Neutrophil (primary cell): ENCODE data around the gene MUC2.

Experiments used
- H3K27ac ChIP-seq: fragments of 200-600 bp; sonication (generic); 2 replicates; pipeline ENCODE4 v1.5.1; 2016; ENCODE audit warnings: mild to moderate bottlenecking, moderate library complexity
- H3K27me3 ChIP-seq: fragments of 200-600 bp; sonication (generic); 2 replicates; pipeline ENCODE4 v1.6.0; 2016; ENCODE audit warnings: mild to moderate bottlenecking
- H3K36me3 ChIP-seq: fragments of 200-600 bp; sonication (generic); 2 replicates; pipeline ENCODE4 v1.5.1; 2017
- H3K4me1 ChIP-seq, 2 experiments: fragments of 200-600 bp in 1 of 2; sonication (generic) in 1 of 2; 1 replicate in 1 of 2; 2 replicates in 1 of 2; pipeline versions ENCODE4 v1.5.1 to v1.6.1; 2013 to 2016; ENCODE audit warnings: low read depth in 1 of 2, low read length in 1 of 2, mild to moderate bottlenecking in 1 of 2, moderate library complexity in 1 of 2; ENCODE audit not compliant: control insufficient read depth in 1 of 2, insufficient read depth in 1 of 2
- H3K4me3 ChIP-seq, 2 experiments: fragments of 200-600 bp in 1 of 2; sonication (generic) in 1 of 2; 1 replicate in 1 of 2; 2 replicates in 1 of 2; pipeline ENCODE4 v1.5.1; 2013 to 2016; ENCODE audit warnings: low read depth in 1 of 2, low read length in 1 of 2, mild to moderate bottlenecking in 1 of 2, moderate library complexity in 1 of 2
- H3K9me3 ChIP-seq: fragments of 200-600 bp; sonication (generic); 2 replicates; pipeline ENCODE4 v1.5.1; 2016
- CTCF ChIP-seq: fragments of 200-600 bp; sonication (generic); IDR thresholded peaks from 2 replicates; pipeline ENCODE4 v1.5.1; 2016; ENCODE audit warnings: antibody characterized with exemption

The MUC2 gene

DNA sequence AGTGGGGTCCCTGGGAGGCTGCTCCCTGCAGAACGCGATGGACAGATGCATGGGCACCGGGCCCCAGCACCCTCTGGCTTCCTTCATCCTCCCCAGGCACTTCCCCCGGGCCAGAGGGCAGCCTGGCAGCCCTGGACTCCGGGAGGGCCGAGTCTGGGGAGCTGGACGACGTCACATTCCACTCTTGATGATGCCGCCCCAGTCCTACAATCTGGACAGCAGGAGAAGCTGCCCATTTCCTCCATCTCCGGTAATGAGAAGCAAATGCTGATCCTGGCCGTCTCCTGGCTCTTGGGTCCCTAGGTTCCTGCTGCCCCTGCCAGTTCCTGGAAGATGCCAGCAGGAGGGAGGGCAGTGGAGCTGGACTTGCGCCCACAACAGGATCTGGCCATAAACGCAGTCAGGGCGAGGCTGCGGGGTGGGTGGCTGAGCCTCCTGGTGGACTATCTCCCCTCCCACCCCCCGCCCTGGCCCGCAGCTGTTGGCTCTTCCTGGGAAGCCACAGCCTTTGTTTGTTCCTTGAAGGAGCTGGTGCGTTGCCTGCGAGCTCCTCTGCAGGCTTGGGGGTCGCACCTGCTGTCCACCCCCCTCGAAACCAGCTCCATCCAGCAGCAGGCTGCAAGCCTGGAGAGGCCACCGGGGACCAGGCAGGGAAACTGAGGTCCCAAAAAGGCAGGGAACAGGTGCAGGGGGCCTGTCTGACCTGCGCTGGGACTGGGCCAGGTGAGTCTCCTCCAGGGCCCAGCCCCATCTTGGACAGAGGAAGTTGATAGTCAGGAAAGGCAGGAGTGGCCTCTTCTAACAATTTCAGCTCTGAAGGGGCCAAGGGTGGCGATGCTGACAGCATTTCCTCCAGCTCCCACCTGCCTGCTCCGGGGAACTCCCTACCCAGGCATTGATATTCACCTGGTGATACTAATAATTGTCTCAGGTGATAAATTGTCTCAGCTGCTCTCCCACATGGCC, 20.2 kb upstream of the MUC2 start:
- peaks cover 3% of the 10 kb centered on the region for H3K27me3 ChIP-seq
- H3K9me3 ChIP-seq: no peaks in the 10 kb centered on the region
- H3K36me3 ChIP-seq: no peaks in the 10 kb centered on the region
- no peak for TF ChIP-seq CTCF
- H3K4me3 ChIP-seq: no peak overlapping the region
- peaks cover 4 to 16% of the 10 kb centered on the region in 2 experiments for H3K4me1 ChIP-seq
- no peak overlapping the region for H3K27ac ChIP-seq

DNA sequence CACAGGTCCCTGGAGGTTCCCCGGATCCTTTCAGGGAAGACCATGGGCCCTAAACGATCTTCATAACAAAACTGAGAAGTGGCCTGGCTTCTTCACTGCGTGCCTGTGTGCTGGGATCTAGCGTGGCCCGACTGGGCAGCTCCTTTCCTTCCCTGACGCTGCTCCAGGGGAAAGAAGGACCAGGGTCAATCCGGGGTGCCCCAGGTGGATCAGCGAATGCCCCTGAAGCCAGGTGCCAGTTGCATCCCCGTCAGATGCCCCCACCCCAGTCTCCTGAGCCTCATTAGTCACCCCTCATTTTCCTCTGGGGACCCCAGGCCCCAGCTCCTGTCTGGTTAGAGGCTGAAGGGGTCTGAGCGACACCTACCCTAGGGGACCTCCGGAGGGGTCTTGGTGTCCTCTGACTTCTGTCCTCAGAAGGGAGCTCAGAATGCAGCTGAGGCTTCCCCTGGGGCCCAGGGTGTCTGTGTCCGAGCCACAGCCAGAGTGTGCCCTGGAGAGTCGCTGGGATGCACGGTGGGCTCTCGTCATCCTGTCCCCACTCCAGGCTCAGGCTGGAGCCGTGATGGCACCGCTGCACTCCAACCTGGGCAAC, 19.5 kb upstream of the MUC2 start:
- TF ChIP-seq CTCF: no peak
- H3K4me1 ChIP-seq: peaks cover 0 to 8% of the 10 kb centered on the region in 2 experiments
- H3K27ac ChIP-seq: no peak overlapping the region
- no peaks in the 10 kb centered on the region for H3K36me3 ChIP-seq
- H3K27me3 ChIP-seq: peaks cover 3% of the 10 kb centered on the region
- H3K4me3 ChIP-seq: no peak overlapping the region
- H3K9me3 ChIP-seq: no peaks in the 10 kb centered on the region

DNA sequence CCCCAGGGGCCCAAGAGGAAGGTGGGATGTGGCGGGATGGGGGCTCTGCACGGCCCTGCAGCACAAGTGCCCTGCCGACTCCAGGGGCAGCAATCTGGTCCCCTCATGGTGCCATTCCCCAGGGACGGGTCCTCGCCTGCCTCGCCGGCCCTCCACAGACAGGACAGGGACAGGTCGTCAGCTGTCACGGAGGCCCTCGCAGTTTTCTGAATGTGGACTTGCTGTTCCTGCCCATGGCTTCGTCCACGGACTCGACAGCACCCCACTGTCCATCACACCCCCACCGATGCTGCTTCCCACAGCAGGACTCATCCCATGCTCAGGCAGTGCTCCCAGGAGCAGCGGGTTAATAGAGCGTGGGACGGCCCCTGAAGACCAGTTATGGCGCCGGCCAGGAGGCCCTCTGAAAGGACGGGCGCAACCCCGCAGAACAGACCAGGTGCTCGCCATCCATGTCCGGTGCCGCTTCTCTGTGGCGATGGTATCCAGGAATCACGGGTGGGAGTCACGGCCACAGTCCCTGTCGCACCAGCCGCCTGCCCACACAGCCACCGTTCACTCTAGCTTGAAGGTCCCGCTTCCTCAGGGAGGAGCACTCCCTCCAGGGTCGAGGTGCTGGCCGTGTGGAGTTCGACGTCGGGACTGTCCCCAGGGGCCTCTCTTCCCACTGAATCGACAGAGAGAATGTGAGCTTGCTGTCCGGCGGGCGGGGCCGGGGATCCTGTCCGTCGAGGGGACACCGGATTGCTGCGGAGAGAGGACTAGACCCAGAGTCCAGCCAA, 18.5 kb upstream of the MUC2 start:
- TF ChIP-seq CTCF: no peak
- Histone ChIP-seq H3K4me1 (peaks cover 0 to under 1% of the 10 kb centered on the region in 2 experiments), H3K36me3 (no peaks in the 10 kb centered on the region), H3K4me3 (no peak overlapping the region), H3K27ac (no peak overlapping the region), H3K27me3 (peaks cover 3% of the 10 kb centered on the region), H3K9me3 (no peaks in the 10 kb centered on the region)

DNA sequence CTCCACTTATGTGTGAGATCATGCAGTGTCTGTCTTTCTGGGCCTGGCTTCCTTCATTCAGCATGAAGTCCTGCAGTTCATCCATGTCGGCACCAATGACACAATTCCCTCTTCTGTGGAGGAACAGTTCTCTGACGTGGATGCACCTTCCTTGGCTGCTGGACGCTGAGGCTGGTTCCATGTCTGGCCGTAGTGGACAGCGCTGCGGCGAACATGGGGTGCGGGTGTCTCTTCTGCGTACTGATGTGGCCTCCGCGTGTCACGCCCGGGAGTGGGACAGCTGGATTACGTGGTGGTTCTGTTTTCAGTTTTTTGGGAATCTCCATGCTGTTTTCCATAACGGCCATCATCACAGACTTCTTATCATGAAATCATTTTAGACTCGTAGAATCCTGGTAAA, 16.9 kb upstream of the MUC2 start:
- Histone ChIP-seq H3K36me3 (no peaks in the 10 kb centered on the region), H3K27me3 (peaks cover 10% of the 10 kb centered on the region)

More for the DNA sequence above, 16.9 kb upstream of the MUC2 start:
- no peak for TF ChIP-seq CTCF
- Histone ChIP-seq H3K4me3 (no peak overlapping the region), H3K27ac (no peak overlapping the region), H3K4me1 (no peaks in the 10 kb centered on the region), H3K9me3 (no peaks in the 10 kb centered on the region)
